ENCODE results near the gene PGM5.

- TF ChIP-seq CTCF (IDR thresholded peaks at IDR 0.05; ENCODE audit: low read depth, low read length) (no peak), POLR2A (IDR thresholded peaks at IDR 0.05; ENCODE audit: extremely low read depth, insufficient read length) (no peak)
These were observed 167.0 kb downstream of the PGM5 start for GRCh38 chr9:68523367-68523936.
